Mucosa of rectum (tissue), 2 donors: ENCODE data around the gene CARD11.
"Not testable (repeated sequence)": the region's sequence is repeated elsewhere in the genome, so short reads cannot be mapped to it uniquely, and the experiment has no call there.

Experiments
- H3K27ac ChIP-seq, 2 donors: one replicate each; pipeline ENCODE4 v1.7.0; 2013; ENCODE audit warnings: inconsistent platforms in 2 of 2, low read depth in 2 of 2, low read length in 2 of 2
- H3K27me3 ChIP-seq, 2 donors: one replicate each; pipeline ENCODE4 v1.7.0; 2013; ENCODE audit warnings: low read length in 2 of 2; ENCODE audit not compliant: control insufficient read depth in 2 of 2, insufficient read depth in 2 of 2
- H3K36me3 ChIP-seq, 2 donors: one replicate each; pipeline ENCODE4 v1.7.0; 2013; ENCODE audit warnings: low read length in 2 of 2; ENCODE audit not compliant: control insufficient read depth in 2 of 2, insufficient read depth in 2 of 2
- H3K4me1 ChIP-seq, 2 donors: one replicate each; pipeline ENCODE4 v1.7.0; 2013; ENCODE audit warnings: low read length in 2 of 2, mild to moderate bottlenecking in 1 of 2; ENCODE audit not compliant: control insufficient read depth in 2 of 2, insufficient read depth in 2 of 2
- H3K4me3 ChIP-seq, 2 donors: one replicate each; pipeline ENCODE4 v1.7.0; 2013; ENCODE audit warnings: low read length in 2 of 2
- H3K9ac ChIP-seq, 2 donors: one replicate each; pipeline ENCODE4 v1.7.0; 2013; ENCODE audit warnings: low read length in 2 of 2, low read depth in 1 of 2, mild to moderate bottlenecking in 1 of 2
- H3K9me3 ChIP-seq, 2 donors: one replicate each; pipeline ENCODE4 v1.7.0; 2013; ENCODE audit warnings: low read length in 2 of 2; ENCODE audit not compliant: control insufficient read depth in 2 of 2
- donor health status: healthy.
- donor health status: Normal muscosa, but diverticular disease.

Gene CARD11

DNA sequence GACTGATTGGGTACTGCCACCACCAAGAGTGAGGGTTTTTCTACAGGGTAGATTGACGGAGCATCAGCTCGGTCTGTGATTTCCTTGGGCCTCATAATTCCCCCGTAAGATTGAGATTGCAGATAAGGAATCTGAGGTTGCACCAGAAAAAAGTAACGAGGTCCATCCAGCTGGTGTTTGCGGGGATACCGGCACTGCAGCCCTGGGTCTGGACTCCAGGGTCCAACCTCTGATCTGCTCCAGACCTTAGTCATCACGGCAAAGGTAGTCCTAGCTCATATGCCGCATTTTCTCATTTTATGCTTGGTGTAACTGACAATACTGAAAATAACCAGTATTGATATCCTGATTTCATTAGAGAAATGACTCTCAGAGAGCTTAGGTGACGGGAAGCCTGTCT lies 3.9 kb downstream of the CARD11 start:
- no peaks in the 10 kb centered on the region for H3K36me3 ChIP-seq
- no peak overlapping the region for H3K4me3 ChIP-seq
- no peak overlapping the region for H3K27ac ChIP-seq
- H3K9ac ChIP-seq = no peak overlapping the region
- peaks cover 0 to 2% of the 10 kb centered on the region in 2 donors for H3K27me3 ChIP-seq
- no peaks in the 10 kb centered on the region for H3K9me3 ChIP-seq
- H3K4me1 ChIP-seq = no peaks in the 10 kb centered on the region

DNA sequence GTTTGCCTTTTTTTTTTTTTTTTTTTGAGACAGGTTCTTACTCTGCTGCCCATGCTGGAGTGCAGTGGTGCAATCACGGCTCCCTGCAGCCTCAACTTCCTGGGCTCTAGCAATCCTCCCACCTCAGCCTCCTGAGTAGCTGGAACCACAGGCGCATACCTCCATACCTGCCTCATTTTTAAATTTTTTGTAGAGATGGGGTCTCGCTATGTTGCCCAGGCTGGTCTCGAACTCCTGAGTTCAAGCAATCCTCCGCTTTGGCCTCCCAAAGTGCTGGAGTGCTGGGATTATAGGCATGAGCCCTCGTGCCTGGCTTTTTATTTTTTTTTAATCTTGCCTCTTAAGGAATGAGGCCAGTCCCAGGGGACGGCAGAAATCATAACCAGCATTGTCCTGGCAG lies 5.7 kb downstream of the CARD11 start:
- not testable (repeated sequence) for H3K27ac ChIP-seq, H3K4me3 ChIP-seq, H3K9ac ChIP-seq, H3K27me3 ChIP-seq, H3K4me1 ChIP-seq, H3K9me3 ChIP-seq, H3K36me3 ChIP-seq

DNA sequence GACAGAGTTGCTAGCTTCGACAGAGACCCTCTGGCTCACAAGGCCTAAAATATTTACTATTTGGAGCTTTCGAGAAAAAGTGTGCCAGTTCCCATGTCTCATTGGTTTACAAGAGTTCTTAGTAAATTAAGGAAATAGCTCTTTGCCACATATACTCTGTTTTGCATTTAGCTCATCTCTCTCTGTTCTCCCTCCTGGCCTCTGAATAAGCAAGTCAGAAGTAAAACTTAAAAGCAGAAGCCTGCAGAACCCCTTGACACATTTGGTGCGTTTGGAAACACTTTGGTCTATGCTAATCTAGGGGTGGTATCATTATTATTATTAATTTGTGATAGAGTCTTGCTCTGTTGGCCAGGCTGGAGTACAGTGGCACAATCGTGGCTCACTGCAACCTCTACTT lies 6.4 kb downstream of the CARD11 start:
- Histone ChIP-seq H3K9me3 (no peaks in the 10 kb centered on the region), H3K27me3 (no peaks in the 10 kb centered on the region), H3K36me3 (no peaks in the 10 kb centered on the region), H3K9ac (no peak overlapping the region), H3K4me3 (no peak overlapping the region), H3K4me1 (no peaks in the 10 kb centered on the region), H3K27ac (no peak overlapping the region)

DNA sequence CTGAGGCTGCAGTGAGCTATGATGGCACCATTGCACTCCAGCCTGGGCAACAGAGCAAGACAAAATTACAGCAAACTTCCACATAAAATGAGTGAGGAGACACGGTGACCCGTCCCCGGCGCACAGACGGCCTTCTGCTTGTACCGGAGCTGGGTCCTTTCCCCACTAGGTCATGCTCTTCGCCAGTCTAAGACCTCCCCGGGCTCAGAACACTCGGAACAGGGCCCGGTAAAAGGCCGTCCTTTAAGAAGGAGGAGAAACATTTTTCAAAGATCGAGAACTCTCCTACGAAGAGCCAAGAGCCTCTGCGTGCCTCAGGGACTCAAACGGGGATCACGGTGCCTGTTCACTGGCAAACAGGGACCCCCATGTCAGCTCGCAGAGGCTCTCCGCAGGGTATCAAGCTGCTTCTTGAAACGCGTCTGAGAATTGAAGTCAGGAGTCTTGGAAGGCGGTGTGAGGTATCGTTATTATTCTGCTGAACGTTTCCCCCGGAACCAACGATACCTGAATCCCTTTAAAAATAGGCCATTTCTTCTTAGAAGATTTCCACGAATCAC lies 9.0 kb downstream of the CARD11 start:
- no peak overlapping the region for H3K9ac ChIP-seq
- no peaks in the 10 kb centered on the region for H3K4me1 ChIP-seq
- H3K9me3 ChIP-seq = no peaks in the 10 kb centered on the region
- H3K27me3 ChIP-seq = no peaks in the 10 kb centered on the region
- no peak overlapping the region for H3K4me3 ChIP-seq
- H3K36me3 ChIP-seq = no peaks in the 10 kb centered on the region
- no peak overlapping the region for H3K27ac ChIP-seq

DNA sequence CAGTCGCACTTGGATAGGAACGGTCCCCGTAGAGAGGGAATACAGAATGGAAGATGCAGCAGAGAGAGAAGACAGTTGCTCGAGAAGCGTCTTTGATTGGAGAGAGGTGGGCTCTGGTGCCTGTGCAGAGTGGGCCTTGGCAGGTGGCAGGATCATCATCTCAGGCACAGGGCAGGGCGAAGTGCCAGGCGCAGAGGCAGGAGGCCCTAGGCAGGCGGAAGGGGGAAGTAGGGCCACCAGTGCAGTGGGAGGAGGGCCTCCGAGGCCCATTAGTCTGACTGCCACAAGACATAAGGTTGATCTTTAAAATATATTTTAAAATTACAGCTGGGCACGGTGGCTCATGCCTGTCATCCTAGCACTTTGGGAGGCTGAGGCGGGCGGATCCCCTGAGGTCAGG lies 10.1 kb downstream of the CARD11 start:
- H3K27me3 ChIP-seq = no peaks in the 10 kb centered on the region
- H3K4me1 ChIP-seq = no peaks in the 10 kb centered on the region
- no peak overlapping the region for H3K9ac ChIP-seq
- H3K36me3 ChIP-seq = no peaks in the 10 kb centered on the region
- H3K9me3 ChIP-seq = no peaks in the 10 kb centered on the region
- H3K27ac ChIP-seq = no peak overlapping the region
- no peak overlapping the region for H3K4me3 ChIP-seq

DNA sequence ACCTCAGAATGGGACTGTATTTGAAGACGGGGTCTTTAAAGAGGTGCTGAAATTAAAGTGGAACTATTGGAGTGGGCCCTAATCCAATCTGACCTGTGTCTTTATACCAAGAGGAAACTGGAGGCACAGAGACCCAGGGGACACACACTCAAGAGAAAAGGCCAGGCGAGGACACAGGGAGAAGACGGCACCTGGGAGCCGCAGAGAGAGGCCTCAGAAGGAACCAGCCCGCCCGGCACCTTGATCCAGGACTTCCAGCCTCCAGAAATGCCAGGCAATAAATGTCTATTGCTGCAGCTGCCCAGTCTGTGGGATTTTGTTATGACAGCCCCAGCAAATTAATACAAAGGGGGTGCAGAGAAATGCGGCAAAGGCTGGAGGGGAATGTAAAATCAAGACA lies 10.5 kb downstream of the CARD11 start:
- Histone ChIP-seq H3K9me3 (no peaks in the 10 kb centered on the region), H3K27ac (no peak overlapping the region), H3K4me3 (no peak overlapping the region), H3K27me3 (peaks cover 0 to under 1% of the 10 kb centered on the region in 2 donors), H3K4me1 (no peaks in the 10 kb centered on the region), H3K9ac (no peak overlapping the region), H3K36me3 (no peaks in the 10 kb centered on the region)

DNA sequence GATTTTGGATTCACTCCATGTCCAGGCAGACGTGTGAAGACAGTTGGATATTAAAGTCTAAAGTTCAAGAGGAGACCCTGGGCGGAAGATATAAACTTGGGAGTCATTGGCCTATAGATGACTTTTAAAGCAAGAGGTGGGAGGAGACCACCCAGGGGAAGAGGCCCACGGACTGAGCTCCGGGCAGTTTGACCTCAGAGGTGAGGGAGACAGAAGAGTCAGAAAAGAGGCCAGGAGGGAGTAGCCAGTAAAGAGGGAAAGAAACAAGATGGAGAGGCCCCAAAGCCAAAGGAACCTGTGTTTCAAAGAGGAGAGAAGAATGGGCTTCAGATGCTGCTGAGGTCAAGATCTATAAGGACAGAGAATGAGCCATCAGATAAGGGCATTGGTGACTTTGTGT lies 11.4 kb downstream of the CARD11 start:
- H3K27me3 ChIP-seq = peaks cover 0 to 2% of the 10 kb centered on the region in 2 donors
- no peak overlapping the region for H3K4me3 ChIP-seq
- no peaks in the 10 kb centered on the region for H3K36me3 ChIP-seq
- H3K9me3 ChIP-seq = no peaks in the 10 kb centered on the region
- no peak overlapping the region for H3K9ac ChIP-seq
- peaks cover 0 to 2% of the 10 kb centered on the region in 2 donors for H3K4me1 ChIP-seq
- no peak overlapping the region for H3K27ac ChIP-seq

DNA sequence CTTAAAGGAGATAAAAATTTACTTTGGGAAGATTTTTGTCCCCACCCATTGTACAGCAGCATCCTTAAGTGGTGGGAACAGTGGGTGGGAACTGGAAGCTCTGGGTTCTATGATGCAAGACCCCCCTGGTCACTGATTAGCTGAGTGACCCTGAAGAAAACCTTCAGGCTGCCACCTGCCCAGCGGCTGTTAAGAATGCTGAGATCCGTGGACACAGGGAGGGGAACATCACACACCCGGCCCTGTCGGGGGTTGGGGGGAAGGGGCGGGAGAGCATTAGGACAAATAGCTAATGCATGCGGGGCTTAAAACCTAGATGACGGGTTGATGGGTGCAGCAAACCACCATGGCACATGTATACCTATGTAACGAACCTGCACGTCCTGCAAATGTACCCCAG lies 14.5 kb downstream of the CARD11 start:
- Histone ChIP-seq H3K9me3 (no peaks in the 10 kb centered on the region), H3K4me1 (peaks cover 0 to 2% of the 10 kb centered on the region in 2 donors), H3K4me3 (no peak overlapping the region), H3K27me3 (peaks cover 0 to 2% of the 10 kb centered on the region in 2 donors), H3K27ac (no peak overlapping the region), H3K9ac (no peak overlapping the region), H3K36me3 (no peaks in the 10 kb centered on the region)

DNA sequence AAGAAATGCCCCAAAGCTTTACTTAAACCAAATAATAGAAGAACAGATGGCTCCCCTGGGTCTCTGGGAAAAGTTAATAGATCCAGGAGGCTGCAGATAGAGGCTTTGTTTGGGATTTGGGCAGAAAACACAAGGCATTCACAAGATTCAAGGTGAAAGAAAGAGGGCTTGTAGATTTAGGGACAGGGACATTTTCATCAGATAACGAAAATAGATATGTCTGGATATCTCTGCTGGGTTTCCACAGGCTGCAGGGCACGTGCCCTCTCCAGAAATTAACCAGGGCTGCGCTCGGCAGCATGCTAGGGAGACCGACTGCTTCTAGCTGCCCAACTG lies 14.9 kb downstream of the CARD11 start:
- Histone ChIP-seq H3K4me3 (no peak overlapping the region), H3K9ac (no peak overlapping the region), H3K9me3 (no peaks in the 10 kb centered on the region), H3K27ac (no peak overlapping the region), H3K4me1 (peaks cover 0 to 2% of the 10 kb centered on the region in 2 donors), H3K27me3 (peaks cover 0 to 2% of the 10 kb centered on the region in 2 donors), H3K36me3 (no peaks in the 10 kb centered on the region)

DNA sequence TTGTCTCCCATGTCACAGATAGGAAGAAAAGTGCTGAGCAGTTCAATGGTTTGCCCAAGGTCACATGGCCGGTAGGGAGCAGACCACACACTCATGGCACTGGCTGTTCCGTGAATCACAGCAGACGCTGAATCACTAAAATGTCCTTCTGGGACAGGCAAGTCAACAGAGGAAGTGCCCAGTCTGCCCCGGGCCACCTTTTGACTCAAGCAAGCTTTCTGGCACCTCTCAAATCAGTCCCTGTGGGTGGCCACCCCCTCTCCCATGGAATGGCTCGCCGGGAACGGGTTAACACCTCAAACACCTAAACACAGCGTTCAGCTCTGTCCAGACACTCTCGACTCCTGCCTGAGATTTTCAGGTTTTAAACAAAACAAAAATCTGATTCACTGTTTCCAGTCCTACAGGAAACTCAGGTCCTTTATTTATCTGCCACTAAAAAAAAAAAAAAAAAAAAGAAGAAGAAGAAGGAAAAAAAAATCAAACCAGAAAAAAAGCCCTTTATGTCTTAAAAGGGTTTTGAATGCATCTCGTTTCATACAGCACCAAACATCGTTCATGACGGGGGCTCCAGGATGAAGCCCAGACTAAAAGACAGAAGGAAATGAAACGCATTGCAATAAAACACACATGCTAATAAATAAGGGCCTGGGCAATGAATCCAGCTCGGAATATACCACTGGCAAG lies 15.5 kb downstream of the CARD11 start:
- no peak overlapping the region for H3K27ac ChIP-seq

More for the DNA sequence above, 15.5 kb downstream of the CARD11 start:
- H3K9me3 ChIP-seq = no peaks in the 10 kb centered on the region
- H3K4me1 ChIP-seq = peaks cover 0 to 2% of the 10 kb centered on the region in 2 donors
- H3K27me3 ChIP-seq = peaks cover 0 to 2% of the 10 kb centered on the region in 2 donors
- no peak overlapping the region for H3K4me3 ChIP-seq
- H3K36me3 ChIP-seq = no peaks in the 10 kb centered on the region
- H3K9ac ChIP-seq = no peak overlapping the region
